ENCODE data around the gene FKBP8.

Gene FKBP8

GRCh38 chr19:18586306-18586705 is 42.9 kb upstream of the FKBP8 start:
- peaks cover 16 to 23% of the 10 kb centered on the region in 2 donors for H3K4me1 ChIP-seq (ENCODE audit: control insufficient read depth in 2 of 2, insufficient read depth in 2 of 2, low read length in 2 of 2)
- H3K9ac ChIP-seq (ENCODE audit: low read depth in 1 of 2, low read length in 2 of 2) = no peak overlapping the region
- no peak overlapping the region for H3K4me3 ChIP-seq (ENCODE audit: low read length in 2 of 2)
- no peak overlapping the region for H3K27ac ChIP-seq (ENCODE audit: low read depth in 2 of 2, low read length in 2 of 2)
- H3K27me3 ChIP-seq (ENCODE audit: control insufficient read depth in 2 of 2, insufficient read depth in 2 of 2, low read length in 2 of 2) = no peaks in the 10 kb centered on the region
- peaks cover 5 to 6% of the 10 kb centered on the region in 2 donors for H3K36me3 ChIP-seq (ENCODE audit: control insufficient read depth in 2 of 2, insufficient read depth in 2 of 2, low read length in 2 of 2)
- no peaks in the 10 kb centered on the region for H3K9me3 ChIP-seq (ENCODE audit: control insufficient read depth in 2 of 2, low read length in 2 of 2)

- no peaks in the 10 kb centered on the region for H3K27me3 ChIP-seq (ENCODE audit: control insufficient read depth in 2 of 2, insufficient read depth in 2 of 2, low read length in 2 of 2)
- H3K4me3 ChIP-seq (ENCODE audit: low read length in 2 of 2) = no peak overlapping the region
- no peak overlapping the region for H3K9ac ChIP-seq (ENCODE audit: low read depth in 1 of 2, low read length in 2 of 2)
- H3K4me1 ChIP-seq (ENCODE audit: control insufficient read depth in 2 of 2, insufficient read depth in 2 of 2, low read length in 2 of 2) = no peaks in the 10 kb centered on the region
- no peak overlapping the region for H3K27ac ChIP-seq (ENCODE audit: low read depth in 2 of 2, low read length in 2 of 2)
- no peaks in the 10 kb centered on the region for H3K9me3 ChIP-seq (ENCODE audit: control insufficient read depth in 2 of 2, low read length in 2 of 2)
- H3K36me3 ChIP-seq (ENCODE audit: control insufficient read depth in 2 of 2, insufficient read depth in 2 of 2, low read length in 2 of 2) = peaks cover 12 to 15% of the 10 kb centered on the region in 2 donors
Observed at GRCh38 chr19:18580311-18580710, 36.9 kb upstream of the FKBP8 start.

GRCh38 chr19:18577365-18577914 is 34.1 kb upstream of the FKBP8 start:
- H3K27ac ChIP-seq (ENCODE audit: low read depth in 2 of 2, low read length in 2 of 2) = no peak overlapping the region
- no peak overlapping the region for H3K4me3 ChIP-seq (ENCODE audit: low read length in 2 of 2)
- peaks cover 33 to 35% of the 10 kb centered on the region in 2 donors for H3K36me3 ChIP-seq (ENCODE audit: control insufficient read depth in 2 of 2, insufficient read depth in 2 of 2, low read length in 2 of 2)
- no peaks in the 10 kb centered on the region for H3K27me3 ChIP-seq (ENCODE audit: control insufficient read depth in 2 of 2, insufficient read depth in 2 of 2, low read length in 2 of 2)
- H3K9ac ChIP-seq (ENCODE audit: low read depth in 1 of 2, low read length in 2 of 2) = no peak overlapping the region
- H3K9me3 ChIP-seq (ENCODE audit: control insufficient read depth in 2 of 2, low read length in 2 of 2) = no peaks in the 10 kb centered on the region
- peaks cover 12% of the 10 kb centered on the region in 2 donors for H3K4me1 ChIP-seq (ENCODE audit: control insufficient read depth in 2 of 2, insufficient read depth in 2 of 2, low read length in 2 of 2)

GRCh38 chr19:18576383-18576782 is 33.0 kb upstream of the FKBP8 start:
- no peaks in the 10 kb centered on the region for H3K27me3 ChIP-seq (ENCODE audit: control insufficient read depth in 2 of 2, insufficient read depth in 2 of 2, low read length in 2 of 2)
- H3K9ac ChIP-seq (ENCODE audit: low read depth in 1 of 2, low read length in 2 of 2) = no peak overlapping the region
- H3K36me3 ChIP-seq (ENCODE audit: control insufficient read depth in 2 of 2, insufficient read depth in 2 of 2, low read length in 2 of 2) = peaks cover 33 to 35% of the 10 kb centered on the region in 2 donors
- no peaks in the 10 kb centered on the region for H3K9me3 ChIP-seq (ENCODE audit: control insufficient read depth in 2 of 2, low read length in 2 of 2)
- H3K4me3 ChIP-seq (ENCODE audit: low read length in 2 of 2) = no peak overlapping the region
- H3K4me1 ChIP-seq (ENCODE audit: control insufficient read depth in 2 of 2, insufficient read depth in 2 of 2, low read length in 2 of 2) = peaks cover 16% of the 10 kb centered on the region in 2 donors
- H3K27ac ChIP-seq (ENCODE audit: low read depth in 2 of 2, low read length in 2 of 2) = no peak overlapping the region

GRCh38 chr19:18574691-18575291 is 31.4 kb upstream of the FKBP8 start:
- Histone ChIP-seq H3K4me3 (ENCODE audit: low read length in 2 of 2) (no peak overlapping the region), H3K9me3 (ENCODE audit: control insufficient read depth in 2 of 2, low read length in 2 of 2) (no peaks in the 10 kb centered on the region), H3K27me3 (ENCODE audit: control insufficient read depth in 2 of 2, insufficient read depth in 2 of 2, low read length in 2 of 2) (no peaks in the 10 kb centered on the region), H3K36me3 (ENCODE audit: control insufficient read depth in 2 of 2, insufficient read depth in 2 of 2, low read length in 2 of 2) (peaks cover 33 to 35% of the 10 kb centered on the region in 2 donors), H3K27ac (ENCODE audit: low read depth in 2 of 2, low read length in 2 of 2) (no peak overlapping the region), H3K4me1 (ENCODE audit: control insufficient read depth in 2 of 2, insufficient read depth in 2 of 2, low read length in 2 of 2) (peaks cover 17 to 20% of the 10 kb centered on the region in 2 donors), H3K9ac (ENCODE audit: low read depth in 1 of 2, low read length in 2 of 2) (no peak overlapping the region)

GRCh38 chr19:18571564-18572344 is 28.4 kb upstream of the FKBP8 start, which contains the start of gene UBA52:
TSS of gene UBA52 (plus strand) at chr19:18571857. CDS start at chr19:18573301, 1,444 bp downstream.
- Histone ChIP-seq H3K36me3 (ENCODE audit: control insufficient read depth in 2 of 2, insufficient read depth in 2 of 2, low read length in 2 of 2) (peaks cover 47 to 48% of the 10 kb centered on the region in 2 donors), H3K9me3 (ENCODE audit: control insufficient read depth in 2 of 2, low read length in 2 of 2) (no peaks in the 10 kb centered on the region), H3K27me3 (ENCODE audit: control insufficient read depth in 2 of 2, insufficient read depth in 2 of 2, low read length in 2 of 2) (no peaks in the 10 kb centered on the region), H3K4me1 (ENCODE audit: control insufficient read depth in 2 of 2, insufficient read depth in 2 of 2, low read length in 2 of 2) (peaks cover 17 to 20% of the 10 kb centered on the region in 2 donors), H3K27ac (ENCODE audit: low read depth in 2 of 2, low read length in 2 of 2) (peak within 1 kb of the TSS; percentile 90), H3K4me3 (ENCODE audit: low read length in 2 of 2) (peak within 1 kb of the TSS; percentile 86 to 91), H3K9ac (ENCODE audit: low read depth in 1 of 2, low read length in 2 of 2) (peak within 1 kb of the TSS; percentile 90 to 99)

DNA sequence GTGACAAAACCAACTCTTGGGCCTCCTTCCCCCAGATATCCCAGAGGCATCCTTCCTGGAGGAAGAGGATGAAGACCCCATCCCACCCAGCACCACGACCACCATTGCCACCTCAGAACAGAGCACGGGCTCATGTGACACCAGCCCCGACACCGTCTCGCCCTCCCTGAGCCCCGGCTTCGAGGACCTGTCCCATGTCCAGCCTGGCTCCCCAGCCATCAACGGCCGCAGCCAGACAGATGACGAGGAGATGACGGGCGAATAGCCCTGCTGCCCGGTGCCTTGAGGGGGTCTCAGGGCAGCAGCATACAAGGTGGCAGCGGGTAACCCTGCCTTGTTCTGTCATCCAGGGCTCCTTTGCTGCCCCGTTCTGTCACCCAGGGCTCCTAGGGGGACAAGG is 25.0 kb upstream of the FKBP8 start:
- Histone ChIP-seq H3K36me3 (ENCODE audit: control insufficient read depth in 2 of 2, insufficient read depth in 2 of 2, low read length in 2 of 2) (peaks cover 29 to 40% of the 10 kb centered on the region in 2 donors), H3K4me1 (ENCODE audit: control insufficient read depth in 2 of 2, insufficient read depth in 2 of 2, low read length in 2 of 2) (peaks cover 14 to 17% of the 10 kb centered on the region in 2 donors), H3K9ac (ENCODE audit: low read depth in 1 of 2, low read length in 2 of 2) (no peak overlapping the region), H3K27ac (ENCODE audit: low read depth in 2 of 2, low read length in 2 of 2) (no peak overlapping the region), H3K27me3 (ENCODE audit: control insufficient read depth in 2 of 2, insufficient read depth in 2 of 2, low read length in 2 of 2) (no peaks in the 10 kb centered on the region), H3K9me3 (ENCODE audit: control insufficient read depth in 2 of 2, low read length in 2 of 2) (no peaks in the 10 kb centered on the region), H3K4me3 (ENCODE audit: low read length in 2 of 2) (no peak overlapping the region)

DNA sequence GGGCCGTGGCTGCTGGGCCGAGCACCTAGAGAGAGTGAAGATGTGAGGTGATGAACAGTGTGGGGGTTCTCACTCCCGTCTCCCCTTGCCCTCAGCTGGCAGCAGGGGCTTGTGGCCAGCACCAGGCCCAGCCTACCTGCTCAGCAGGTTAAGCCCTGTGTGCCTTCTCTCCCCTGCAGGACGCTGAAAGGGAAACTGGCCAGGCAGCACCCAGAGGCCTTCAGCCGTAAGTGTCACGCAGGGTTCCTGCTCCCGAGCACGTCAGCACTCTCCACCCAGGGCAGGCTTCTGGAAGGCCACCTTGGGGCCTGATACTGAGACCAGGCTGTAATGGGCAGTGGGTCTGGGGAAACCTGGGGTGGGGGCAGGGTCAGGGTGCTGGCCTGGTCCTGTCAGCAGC is 23.6 kb upstream of the FKBP8 start:
- H3K36me3 ChIP-seq (ENCODE audit: control insufficient read depth in 2 of 2, insufficient read depth in 2 of 2, low read length in 2 of 2) = peaks cover 22 to 39% of the 10 kb centered on the region in 2 donors

GRCh38 chr19:18562086-18562485 is 18.7 kb upstream of the FKBP8 start:
- H3K4me3 ChIP-seq (ENCODE audit: low read length in 2 of 2) = no peak overlapping the region
- H3K27ac ChIP-seq (ENCODE audit: low read depth in 2 of 2, low read length in 2 of 2) = no peak overlapping the region
- peaks cover 9 to 23% of the 10 kb centered on the region in 2 donors for H3K36me3 ChIP-seq (ENCODE audit: control insufficient read depth in 2 of 2, insufficient read depth in 2 of 2, low read length in 2 of 2)
- peaks cover 9 to 13% of the 10 kb centered on the region in 2 donors for H3K4me1 ChIP-seq (ENCODE audit: control insufficient read depth in 2 of 2, insufficient read depth in 2 of 2, low read length in 2 of 2)
- H3K9ac ChIP-seq (ENCODE audit: low read depth in 1 of 2, low read length in 2 of 2) = no peak overlapping the region
- no peaks in the 10 kb centered on the region for H3K27me3 ChIP-seq (ENCODE audit: control insufficient read depth in 2 of 2, insufficient read depth in 2 of 2, low read length in 2 of 2)
- H3K9me3 ChIP-seq (ENCODE audit: control insufficient read depth in 2 of 2, low read length in 2 of 2) = no peaks in the 10 kb centered on the region

More for the DNA sequence above, 23.6 kb upstream of the FKBP8 start:
- no peaks in the 10 kb centered on the region for H3K27me3 ChIP-seq (ENCODE audit: control insufficient read depth in 2 of 2, insufficient read depth in 2 of 2, low read length in 2 of 2)
- H3K4me1 ChIP-seq (ENCODE audit: control insufficient read depth in 2 of 2, insufficient read depth in 2 of 2, low read length in 2 of 2) = peaks cover 2 to 4% of the 10 kb centered on the region in 2 donors
- no peak overlapping the region for H3K4me3 ChIP-seq (ENCODE audit: low read length in 2 of 2)
- H3K9me3 ChIP-seq (ENCODE audit: control insufficient read depth in 2 of 2, low read length in 2 of 2) = no peaks in the 10 kb centered on the region
- H3K27ac ChIP-seq (ENCODE audit: low read depth in 2 of 2, low read length in 2 of 2) = no peak overlapping the region
- no peak overlapping the region for H3K9ac ChIP-seq (ENCODE audit: low read depth in 1 of 2, low read length in 2 of 2)

- Histone ChIP-seq H3K27ac (ENCODE audit: low read depth in 2 of 2, low read length in 2 of 2) (no peak overlapping the region), H3K9me3 (ENCODE audit: control insufficient read depth in 2 of 2, low read length in 2 of 2) (no peaks in the 10 kb centered on the region), H3K4me3 (ENCODE audit: low read length in 2 of 2) (no peak overlapping the region), H3K27me3 (ENCODE audit: control insufficient read depth in 2 of 2, insufficient read depth in 2 of 2, low read length in 2 of 2) (no peaks in the 10 kb centered on the region), H3K36me3 (ENCODE audit: control insufficient read depth in 2 of 2, insufficient read depth in 2 of 2, low read length in 2 of 2) (peaks cover 3 to 9% of the 10 kb centered on the region in 2 donors), H3K9ac (ENCODE audit: low read depth in 1 of 2, low read length in 2 of 2) (no peak overlapping the region), H3K4me1 (ENCODE audit: control insufficient read depth in 2 of 2, insufficient read depth in 2 of 2, low read length in 2 of 2) (peaks cover 9 to 13% of the 10 kb centered on the region in 2 donors)
Observed at GRCh38 chr19:18559685-18560084, 16.3 kb upstream of the FKBP8 start.

Measured in mucosa of rectum (tissue), 2 donors.